Choroid plexus epithelial cell (primary cell): ENCODE results near the gene DYNC1H1.
"Not testable (repeated sequence)": the region's sequence is repeated elsewhere in the genome, so short reads cannot be mapped to it uniquely, and the experiment has no call there.

Experiments
- DNase-seq: peaks from one replicate; pipeline ENCODE4 v3.0.0-alpha.2; 2010; ENCODE audit warnings: low read depth
- H3K4me3 ChIP-seq: 2 replicates; pipeline ENCODE4 v1.5.1; 2011; ENCODE audit warnings: low read depth, mild to moderate bottlenecking, control low read depth, low read length, moderate library complexity
- CTCF ChIP-seq: conservative IDR thresholded peaks from 2 replicates; pipeline ENCODE4 v1.5.1; 2011; ENCODE audit warnings: low read depth, mild to moderate bottlenecking, control low read depth, inconsistent platforms, low read length, moderate library complexity

The DYNC1H1 gene

GRCh38 chr14:101979666-101980065 lies 15.3 kb downstream of the DYNC1H1 start:
- no peak overlapping the region for H3K4me3 ChIP-seq
- no peak for TF ChIP-seq CTCF
- DNase-seq: peak; percentile 63

- no peak for TF ChIP-seq CTCF
- DNase-seq: no peak
- H3K4me3 ChIP-seq: no peak overlapping the region
These were observed 15.9 kb downstream of the DYNC1H1 start for GRCh38 chr14:101980251-101980650.

GRCh38 chr14:101980700-101981099 lies 16.3 kb downstream of the DYNC1H1 start:
- DNase-seq: peak; percentile 99
- no peak for TF ChIP-seq CTCF
- H3K4me3 ChIP-seq: no peak overlapping the region

GRCh38 chr14:101982621-101983020 lies 18.2 kb downstream of the DYNC1H1 start:
- H3K4me3 ChIP-seq: no peak overlapping the region
- no peak for TF ChIP-seq CTCF
- peak; percentile 76 for DNase-seq

- not testable (repeated sequence) for DNase-seq, H3K4me3 ChIP-seq
These were observed 20.5 kb downstream of the DYNC1H1 start for GRCh38 chr14:101984831-101985230.

GRCh38 chr14:101985957-101986356 lies 21.6 kb downstream of the DYNC1H1 start:
- DNase-seq: no peak
- no peak overlapping the region for H3K4me3 ChIP-seq
- TF ChIP-seq CTCF: no peak

- TF ChIP-seq CTCF: no peak
- DNase-seq: no peak
- H3K4me3 ChIP-seq: no peak overlapping the region
These were observed 22.6 kb downstream of the DYNC1H1 start for GRCh38 chr14:101986953-101987352.

GRCh38 chr14:101988377-101988776 lies 24.0 kb downstream of the DYNC1H1 start:
- no peak for TF ChIP-seq CTCF
- H3K4me3 ChIP-seq: no peak overlapping the region
- no peak for DNase-seq
